ENCODE results near the gene SCAMP5.

- TF ChIP-seq CTCF (IDR thresholded peaks at IDR 0.05) (no peak), POLR2A (IDR thresholded peaks at IDR 0.05) (no peak), POLR2AphosphoS5 (IDR thresholded peaks at IDR 0.05) (no peak)
Observed at GRCh38 chr15:75061272-75061671, 65.9 kb downstream of the SCAMP5 start.
